T-helper 1 cell (primary cell): ENCODE results near the gene KLF13.

Experiments
- DNase-seq, 5 donors: peaks; one replicate each; pipeline ENCODE4 v3.0.0-alpha.2; 2012 to 2020

KLF13 gene

DNA sequence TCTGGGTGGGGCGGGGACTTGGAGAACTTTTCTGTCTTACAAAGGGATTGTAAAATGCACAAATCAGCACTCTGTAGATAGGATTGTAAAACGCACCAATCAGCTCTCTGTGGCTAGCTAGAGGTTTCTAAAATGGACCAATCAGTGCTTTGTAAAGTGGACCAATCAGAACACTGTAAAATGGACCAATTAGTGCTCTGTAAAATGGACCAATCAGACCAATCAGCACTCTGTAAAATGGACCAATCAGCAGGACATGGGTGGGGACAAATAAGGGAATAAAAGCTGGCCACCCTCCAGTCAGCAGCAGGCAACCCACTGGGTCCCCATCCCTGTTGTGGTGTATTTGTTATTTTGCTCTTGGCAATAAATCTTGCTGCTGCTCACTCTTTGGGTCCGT lies 77.7 kb downstream of the KLF13 start:
- DNase-seq: no peak

DNA sequence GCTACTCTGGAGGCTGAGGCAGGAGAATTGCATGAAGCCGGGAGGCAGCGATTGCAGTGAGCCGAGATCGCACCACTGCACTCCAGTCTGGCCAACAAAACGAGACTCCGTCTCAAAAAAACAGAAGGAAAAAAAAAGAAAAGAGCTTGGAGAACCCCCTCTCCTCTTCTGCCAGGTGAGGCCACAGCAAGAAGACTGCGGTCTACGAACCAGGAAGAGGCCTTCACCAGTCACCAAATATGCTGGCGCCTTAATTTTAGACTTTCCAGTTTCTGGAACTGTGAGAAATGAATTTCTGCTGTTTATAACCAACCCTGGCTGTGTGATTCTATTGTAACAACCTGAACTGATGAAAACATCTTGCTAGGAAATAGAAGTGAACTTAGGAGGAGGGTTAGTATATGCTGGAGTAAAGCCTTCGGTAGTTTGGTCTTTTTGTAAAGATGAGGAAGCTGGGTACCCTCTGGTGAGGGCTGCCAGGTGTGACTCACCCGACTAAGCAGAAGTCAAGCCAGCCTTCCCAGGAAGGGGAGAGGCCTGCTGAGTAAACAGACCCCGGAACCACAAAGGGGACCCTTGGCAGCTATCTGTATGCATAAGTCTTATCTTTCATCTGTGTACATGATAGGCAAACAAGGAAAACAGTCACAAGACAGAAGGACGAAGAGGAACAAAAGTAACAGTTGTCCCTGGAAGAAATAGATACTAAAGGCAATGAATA lies 78.7 kb downstream of the KLF13 start:
- no peak for DNase-seq

DNA sequence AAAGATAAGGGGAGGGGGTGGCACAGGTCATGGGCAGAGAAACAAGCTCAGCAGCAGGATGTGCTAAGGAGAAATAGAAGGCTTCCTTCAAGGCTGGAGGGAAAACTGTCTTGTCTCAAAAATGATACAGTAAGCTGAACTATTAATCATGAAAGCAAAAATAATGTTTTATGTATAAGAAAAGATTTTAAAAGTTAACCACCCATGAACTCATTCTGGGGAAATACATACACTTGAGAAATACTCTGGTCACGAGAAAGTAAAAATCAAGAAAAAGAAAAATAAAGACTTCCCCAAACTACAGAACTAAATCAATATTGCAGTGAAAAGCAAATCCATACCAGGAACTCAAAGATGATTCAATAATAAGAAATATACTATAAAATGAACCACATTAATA lies 80.7 kb downstream of the KLF13 start:
- DNase-seq: no peak

DNA sequence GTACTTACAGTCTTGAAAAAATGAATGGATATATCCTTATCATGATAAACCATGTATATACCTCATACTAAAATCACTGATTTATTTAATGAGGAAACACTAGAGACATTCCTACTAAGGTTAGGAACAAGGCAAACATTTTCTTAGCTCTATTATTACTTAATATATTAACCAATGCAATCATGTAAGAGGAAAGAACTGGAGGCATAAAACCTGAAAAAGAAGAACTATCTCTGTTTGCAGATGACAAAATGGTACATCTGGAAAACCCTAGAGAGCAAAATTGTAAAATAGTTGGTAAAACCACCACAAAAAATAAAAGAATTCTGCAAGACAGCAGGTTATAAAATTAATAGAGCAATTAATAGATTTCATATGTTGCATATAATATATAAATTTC lies 81.2 kb downstream of the KLF13 start:
- no peak for DNase-seq

DNA sequence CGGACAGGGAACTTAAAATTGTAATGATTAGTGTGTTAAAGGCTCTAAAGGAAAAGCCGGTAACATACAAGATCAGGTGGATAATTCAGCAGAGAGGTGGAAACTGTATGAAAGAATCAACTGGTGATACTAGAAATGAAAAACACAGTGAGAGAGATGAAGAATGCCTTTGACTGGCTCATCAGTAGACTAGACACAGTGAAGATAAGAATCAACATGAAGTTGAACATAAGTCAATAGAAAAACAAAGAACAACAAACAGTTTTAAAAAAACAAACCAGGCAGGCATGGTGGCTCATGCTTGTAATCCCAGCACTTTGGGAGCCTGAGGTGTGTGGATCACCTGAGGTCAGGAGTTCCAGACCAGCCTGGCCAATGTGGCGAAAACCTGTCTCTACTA lies 82.1 kb downstream of the KLF13 start:
- DNase-seq: no peak

DNA sequence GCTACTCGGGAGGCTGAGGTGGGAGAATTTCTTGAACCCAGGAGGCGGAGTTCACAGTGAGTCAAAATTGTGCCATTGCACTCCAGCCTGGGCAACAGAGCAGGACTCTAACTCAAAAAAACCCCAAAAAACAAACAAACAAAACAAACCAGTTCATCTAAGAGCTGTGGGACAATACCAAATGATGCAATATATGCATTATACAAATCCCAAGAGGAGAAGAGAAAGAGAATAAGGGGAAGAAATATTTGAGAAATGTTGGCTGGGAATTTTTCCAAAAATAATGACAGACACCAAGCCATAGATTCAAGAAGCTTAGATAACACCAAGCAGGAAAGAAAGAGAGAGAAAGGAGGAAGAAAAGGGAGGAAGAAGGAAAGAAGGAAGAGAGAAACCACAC lies 82.5 kb downstream of the KLF13 start:
- DNase-seq: no peak

DNA sequence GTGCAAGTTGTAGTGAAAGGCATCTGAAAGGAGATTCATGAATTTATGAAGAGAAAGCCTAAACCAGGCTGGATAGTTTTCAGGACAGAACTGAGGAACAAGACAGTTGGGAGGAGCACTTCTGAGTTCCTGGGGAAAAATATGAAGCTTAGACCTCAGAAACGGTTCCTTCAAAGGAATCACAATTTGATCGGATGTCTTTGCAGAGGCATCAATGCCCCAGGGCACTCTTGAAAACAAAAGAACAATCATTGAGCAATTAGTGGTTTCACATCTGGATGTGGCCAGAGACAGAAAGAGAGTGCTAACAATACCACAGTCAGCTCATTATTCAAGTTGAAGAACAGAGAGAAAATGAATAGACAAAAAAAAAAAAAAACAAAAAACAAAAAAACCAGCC lies 86.2 kb downstream of the KLF13 start:
- DNase-seq: no peak

DNA sequence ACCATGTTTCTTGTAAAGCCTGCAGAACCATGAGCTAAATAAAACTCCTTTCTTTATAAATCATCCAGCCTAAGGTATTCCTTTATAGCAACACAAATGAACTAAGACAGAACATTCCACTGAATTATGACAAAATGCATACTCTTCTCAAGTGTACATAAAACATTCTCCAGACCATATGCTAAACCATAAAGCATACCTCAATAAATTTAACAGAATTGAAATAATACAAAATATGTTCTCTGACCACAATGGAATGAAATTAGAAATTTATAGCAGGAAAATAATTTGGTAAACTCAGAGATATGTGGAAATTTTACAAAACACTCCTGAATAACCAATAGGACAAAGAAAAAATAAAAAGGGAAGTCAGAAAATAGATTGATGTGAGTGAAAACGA lies 88.6 kb downstream of the KLF13 start:
- DNase-seq: no peak

DNA sequence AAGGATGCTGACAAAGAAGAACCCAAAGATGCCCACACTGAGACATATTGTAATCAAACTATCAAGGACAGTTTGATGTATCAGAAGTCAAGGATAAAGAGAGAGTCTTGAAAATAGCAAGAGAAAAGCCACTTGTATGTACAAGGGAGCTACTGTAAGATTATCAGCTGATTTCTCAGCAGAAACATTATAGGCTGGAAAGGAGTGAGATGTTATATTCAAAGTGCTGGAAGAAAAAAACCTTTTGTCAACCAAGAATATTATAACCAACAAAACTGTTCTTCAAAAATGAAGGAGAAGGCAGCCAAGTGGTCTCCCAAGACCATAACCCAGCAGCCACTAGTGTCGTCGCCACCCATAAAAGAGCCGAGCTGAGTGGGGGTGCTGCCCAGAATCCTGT lies 93.2 kb downstream of the KLF13 start:
- DNase-seq: no peak

DNA sequence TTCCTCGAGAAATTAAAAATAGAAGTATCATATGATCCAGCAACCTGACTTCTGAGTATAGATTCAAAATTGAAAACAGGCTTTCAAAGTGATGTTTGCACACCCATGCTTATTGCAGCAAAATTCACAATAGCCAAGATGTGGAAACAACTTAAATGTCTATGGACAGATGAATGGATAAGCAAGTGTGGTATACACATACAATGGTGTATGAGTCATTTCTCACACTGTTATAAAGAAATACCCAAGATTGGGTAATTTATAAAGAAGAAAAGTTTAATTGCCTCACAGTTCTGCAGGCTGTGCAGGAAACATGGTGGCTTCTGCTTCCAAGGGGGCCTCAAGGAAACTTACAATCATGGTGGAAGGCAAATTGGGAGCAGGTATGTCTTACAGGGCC lies 100.8 kb downstream of the KLF13 start:
- DNase-seq: no peak
